A549 (cell line): ENCODE results near the gene TLK1.

Experiments used
- BHLHE40 ChIP-seq: IDR thresholded peaks from 2 replicates; pipeline ENCODE4 v1.6.1; 2012; ENCODE audit warnings: low read depth, low read length, inconsistent platforms
- FOSB ChIP-seq: fragments of 250-450 bp; sonication (Bioruptor Pico); IDR thresholded peaks from 2 replicates; pipeline ENCODE4 v1.5.0; 2020; ENCODE audit warnings: mild to moderate bottlenecking, moderate library complexity
- HOXA7 ChIP-seq: fragments of 250-450 bp; sonication (Bioruptor Pico); IDR thresholded peaks from 2 replicates; pipeline ENCODE4 v1.5.0; 2020; ENCODE audit warnings: mild to moderate bottlenecking, moderate library complexity
- JUN ChIP-seq, 2 experiments: fragments of >200 bp; sonication (Bioruptor Twin); formaldehyde crosslinking; IDR thresholded peaks; 2 replicates in 1 of 2; 3 replicates in 1 of 2; pipeline ENCODE4 v1.6.1; 2016 to 2017
- PHF8 ChIP-seq: fragments of 200-600 bp; sonication (generic); IDR thresholded peaks from 2 replicates; pipeline ENCODE4 v1.6.1; 2016; ENCODE audit warnings: low read depth, mild to moderate bottlenecking, antibody characterized with exemption, moderate library complexity, borderline replicate concordance
- POLR2A ChIP-seq: IDR thresholded peaks from 2 replicates; pipeline ENCODE4 v1.6.1; 2012; ENCODE audit warnings: mild to moderate bottlenecking, low read length
- RAD21 ChIP-seq, 2 experiments: fragments of >200 bp in 1 of 2; sonication (Bioruptor Twin) in 1 of 2; formaldehyde crosslinking in 1 of 2; IDR thresholded peaks in 1 of 2; conservative IDR thresholded peaks in 1 of 2; 2 replicates in 1 of 2; 3 replicates in 1 of 2; pipeline ENCODE4 v1.6.1; 2012 to 2018; ENCODE audit warnings: inconsistent platforms in 1 of 2
- ZFP36 ChIP-seq: fragments of 450-650 bp; IDR thresholded peaks from 2 replicates; pipeline ENCODE4 v1.6.1; 2014; ENCODE audit warnings: borderline replicate concordance; ENCODE audit not compliant: partially characterized antibody
- TF ChIP-seq, protein P1 (sequence below): fragments of >200 bp; sonication (Bioruptor Twin); formaldehyde crosslinking; IDR thresholded peaks from 3 replicates; pipeline ENCODE4 v1.5.1; 2016
- TF ChIP-seq, protein P2 (sequence below): IDR thresholded peaks from 2 replicates; pipeline ENCODE4 v1.6.1; 2012
- TF ChIP-seq, protein P3 (sequence below): IDR thresholded peaks from 2 replicates; pipeline ENCODE4 v1.6.1; 2012

DNA sequence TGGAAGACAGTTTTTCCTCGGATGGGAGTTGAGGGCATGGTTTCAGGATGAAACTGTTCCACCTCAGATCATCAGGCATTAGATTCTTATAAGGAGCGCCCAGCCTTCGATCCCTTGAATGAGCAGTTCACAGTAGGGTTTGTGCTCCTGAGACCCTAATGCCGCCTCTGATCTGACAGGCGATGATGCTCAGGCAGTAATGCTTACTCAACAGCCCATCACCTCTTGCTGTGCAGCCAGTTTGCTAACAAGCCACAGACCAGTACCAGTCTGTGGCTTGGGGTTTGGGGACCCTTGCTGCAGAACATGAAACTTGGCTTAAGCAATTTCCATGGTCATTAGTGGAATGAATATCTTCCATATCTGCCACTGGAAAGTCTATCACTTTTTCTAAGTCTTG is 175.3 kb downstream of the TLK1 start:
- TF ChIP-seq, protein P1, sequence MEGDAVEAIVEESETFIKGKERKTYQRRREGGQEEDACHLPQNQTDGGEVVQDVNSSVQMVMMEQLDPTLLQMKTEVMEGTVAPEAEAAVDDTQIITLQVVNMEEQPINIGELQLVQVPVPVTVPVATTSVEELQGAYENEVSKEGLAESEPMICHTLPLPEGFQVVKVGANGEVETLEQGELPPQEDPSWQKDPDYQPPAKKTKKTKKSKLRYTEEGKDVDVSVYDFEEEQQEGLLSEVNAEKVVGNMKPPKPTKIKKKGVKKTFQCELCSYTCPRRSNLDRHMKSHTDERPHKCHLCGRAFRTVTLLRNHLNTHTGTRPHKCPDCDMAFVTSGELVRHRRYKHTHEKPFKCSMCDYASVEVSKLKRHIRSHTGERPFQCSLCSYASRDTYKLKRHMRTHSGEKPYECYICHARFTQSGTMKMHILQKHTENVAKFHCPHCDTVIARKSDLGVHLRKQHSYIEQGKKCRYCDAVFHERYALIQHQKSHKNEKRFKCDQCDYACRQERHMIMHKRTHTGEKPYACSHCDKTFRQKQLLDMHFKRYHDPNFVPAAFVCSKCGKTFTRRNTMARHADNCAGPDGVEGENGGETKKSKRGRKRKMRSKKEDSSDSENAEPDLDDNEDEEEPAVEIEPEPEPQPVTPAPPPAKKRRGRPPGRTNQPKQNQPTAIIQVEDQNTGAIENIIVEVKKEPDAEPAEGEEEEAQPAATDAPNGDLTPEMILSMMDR: no peak
- TF ChIP-seq PHF8 (no peak), RAD21 (conservative IDR thresholded peaks at IDR 0.05 in 1 of 2, IDR thresholded peaks at IDR 0.05 in 1 of 2) (no peak), HOXA7 (CRISPR knock-in tag) (no peak), ZFP36 (no peak), POLR2A (no peak), JUN (IDR thresholded peaks at IDR 0.05) (no peak), FOSB (no peak), BHLHE40 (no peak)
- TF ChIP-seq, protein P2, sequence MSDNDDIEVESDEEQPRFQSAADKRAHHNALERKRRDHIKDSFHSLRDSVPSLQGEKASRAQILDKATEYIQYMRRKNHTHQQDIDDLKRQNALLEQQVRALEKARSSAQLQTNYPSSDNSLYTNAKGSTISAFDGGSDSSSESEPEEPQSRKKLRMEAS: no peak
- TF ChIP-seq, protein P3, sequence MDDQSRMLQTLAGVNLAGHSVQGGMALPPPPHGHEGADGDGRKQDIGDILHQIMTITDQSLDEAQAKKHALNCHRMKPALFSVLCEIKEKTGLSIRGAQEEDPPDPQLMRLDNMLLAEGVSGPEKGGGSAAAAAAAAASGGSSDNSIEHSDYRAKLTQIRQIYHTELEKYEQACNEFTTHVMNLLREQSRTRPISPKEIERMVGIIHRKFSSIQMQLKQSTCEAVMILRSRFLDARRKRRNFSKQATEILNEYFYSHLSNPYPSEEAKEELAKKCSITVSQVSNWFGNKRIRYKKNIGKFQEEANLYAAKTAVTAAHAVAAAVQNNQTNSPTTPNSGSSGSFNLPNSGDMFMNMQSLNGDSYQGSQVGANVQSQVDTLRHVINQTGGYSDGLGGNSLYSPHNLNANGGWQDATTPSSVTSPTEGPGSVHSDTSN: no peak
